ENCODE data around the gene CALB2. TPM values are rescaled to one million over a fixed set of nuclear protein-coding genes. Genes with fewer than 3 reads are reported as not detected.

Gene CALB2
- total and polyA plus RNA-seq, 2 experiments from 2014 or later = 2.4 to 4.2 TPM

DNA sequence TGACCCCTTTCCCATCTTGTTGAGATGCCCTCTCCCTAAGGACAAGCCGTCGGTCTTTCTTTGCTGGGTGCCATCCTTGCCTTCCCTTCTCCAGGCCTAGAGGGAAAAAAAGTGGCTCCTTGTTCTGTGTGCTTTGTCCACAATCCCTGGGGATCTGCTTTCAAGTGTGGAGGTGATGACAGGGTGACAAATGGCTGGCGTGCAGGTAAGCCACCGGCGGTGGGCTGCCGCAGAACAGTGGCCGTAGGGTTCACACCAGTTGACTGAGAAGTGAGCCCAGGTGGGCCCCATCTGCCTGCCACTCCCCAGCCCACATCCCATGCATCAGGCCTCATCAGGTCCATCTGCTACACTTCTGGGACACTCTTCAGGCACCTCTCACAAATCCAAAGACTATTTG is 11.4 kb upstream of the CALB2 start:
- H3K9me3 Mint-ChIP-seq = no peaks in the 10 kb centered on the region
- H3K4me2 ChIP-seq = no peak overlapping the region
- no peak for TF ChIP-seq EZH2phosphoT487 (IDR thresholded peaks at IDR 0.05; ENCODE audit: unreplicated experiment)
- TF ChIP-seq, protein P1, sequence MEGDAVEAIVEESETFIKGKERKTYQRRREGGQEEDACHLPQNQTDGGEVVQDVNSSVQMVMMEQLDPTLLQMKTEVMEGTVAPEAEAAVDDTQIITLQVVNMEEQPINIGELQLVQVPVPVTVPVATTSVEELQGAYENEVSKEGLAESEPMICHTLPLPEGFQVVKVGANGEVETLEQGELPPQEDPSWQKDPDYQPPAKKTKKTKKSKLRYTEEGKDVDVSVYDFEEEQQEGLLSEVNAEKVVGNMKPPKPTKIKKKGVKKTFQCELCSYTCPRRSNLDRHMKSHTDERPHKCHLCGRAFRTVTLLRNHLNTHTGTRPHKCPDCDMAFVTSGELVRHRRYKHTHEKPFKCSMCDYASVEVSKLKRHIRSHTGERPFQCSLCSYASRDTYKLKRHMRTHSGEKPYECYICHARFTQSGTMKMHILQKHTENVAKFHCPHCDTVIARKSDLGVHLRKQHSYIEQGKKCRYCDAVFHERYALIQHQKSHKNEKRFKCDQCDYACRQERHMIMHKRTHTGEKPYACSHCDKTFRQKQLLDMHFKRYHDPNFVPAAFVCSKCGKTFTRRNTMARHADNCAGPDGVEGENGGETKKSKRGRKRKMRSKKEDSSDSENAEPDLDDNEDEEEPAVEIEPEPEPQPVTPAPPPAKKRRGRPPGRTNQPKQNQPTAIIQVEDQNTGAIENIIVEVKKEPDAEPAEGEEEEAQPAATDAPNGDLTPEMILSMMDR (conservative IDR thresholded peaks at IDR 0.05; ENCODE audit: low read depth in 2 of 2) = no peak
- TF ChIP-seq ZNF114 (CRISPR knock-in tag; IDR thresholded peaks at IDR 0.05) = no peak
- TF ChIP-seq STAT1 (IDR thresholded peaks at IDR 0.05; ENCODE audit: unreplicated experiment) = no peak
- H3F3A ChIP-seq (replicated peaks; ENCODE audit: low read depth) = no peaks in the 10 kb centered on the region
- no peaks in the 10 kb centered on the region for H3K4me1 ChIP-seq (ENCODE audit: insufficient read depth)
- no peak for DNase-seq (ENCODE audit: low spot score)
- peaks cover 2% of the 10 kb centered on the region for H3K27me3 Mint-ChIP-seq (ENCODE audit: insufficient read depth, low read depth, poor library complexity)
- H3K79me2 ChIP-seq (replicated peaks; ENCODE audit: insufficient read depth) = no peaks in the 10 kb centered on the region
- no peaks in the 10 kb centered on the region for H3K36me3 Mint-ChIP-seq (ENCODE audit: low read depth)
- no peak overlapping the region for H3K27ac Mint-ChIP-seq
- ATAC-seq = no peak
- H3K9me2 ChIP-seq (ENCODE audit: insufficient read depth) = no peaks in the 10 kb centered on the region
- H3K36me3 ChIP-seq (ENCODE audit: insufficient read depth) = no peaks in the 10 kb centered on the region
- H3K4me3 Mint-ChIP-seq = no peak overlapping the region
- H3K4me1 Mint-ChIP-seq = peaks cover 8% of the 10 kb centered on the region; the same call in 2 of the 3 replicates
- no peak overlapping the region for H3K4me3 ChIP-seq
- no peaks in the 10 kb centered on the region for H3K27me3 ChIP-seq (ENCODE audit: insufficient read depth)
- no peak overlapping the region for H3K27ac ChIP-seq (ENCODE audit: low read depth)
- no peaks in the 10 kb centered on the region for H4K20me1 ChIP-seq (replicated peaks; ENCODE audit: insufficient read depth)
- no peak overlapping the region for H2AFZ ChIP-seq

DNA sequence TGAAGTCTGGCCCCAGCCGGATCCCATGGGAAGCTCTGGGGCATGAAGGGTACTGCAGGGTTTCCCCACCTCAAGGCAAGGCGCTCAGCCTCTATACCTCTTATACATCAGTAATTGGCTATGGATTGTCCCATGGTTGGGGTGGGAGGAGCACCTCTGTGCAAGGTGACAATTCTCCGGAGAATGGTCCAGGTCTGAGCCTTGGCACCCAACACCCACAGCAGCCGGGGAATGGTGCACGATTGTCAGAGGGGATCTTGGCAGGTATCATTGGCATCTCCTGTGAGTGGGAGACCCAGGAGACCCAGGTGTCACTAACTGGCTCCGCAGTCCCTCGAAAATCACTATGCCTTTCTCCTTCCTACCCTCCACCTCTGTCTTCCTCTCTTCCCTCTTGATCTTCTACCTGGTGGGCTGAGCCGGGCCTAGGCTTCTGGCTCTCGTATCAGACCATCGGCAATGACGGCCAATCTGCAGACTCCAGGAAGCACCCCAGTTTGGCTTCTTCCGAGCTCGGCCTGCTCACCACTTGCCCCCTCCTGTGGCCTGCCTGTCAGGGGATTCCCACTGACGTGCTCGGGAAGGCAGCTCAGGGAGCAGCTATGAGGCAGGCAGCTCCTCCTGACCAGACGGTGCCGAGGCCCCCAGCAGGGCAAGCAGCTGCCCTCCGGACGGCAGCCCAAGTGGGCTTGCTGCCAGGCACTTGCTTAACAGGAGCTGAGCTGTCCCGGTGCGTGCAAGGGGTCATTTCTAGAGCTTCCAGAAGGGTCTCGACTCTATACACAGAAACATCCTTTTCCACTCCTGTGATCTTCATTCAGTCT is 10.0 kb upstream of the CALB2 start:
- no peak overlapping the region for H3K4me2 ChIP-seq
- Mint-ChIP-seq H3K9me3 (no peaks in the 10 kb centered on the region), H3K4me3 (no peak overlapping the region), H3K4me1 (peaks cover 8% of the 10 kb centered on the region; the same call in 2 of the 3 replicates), H3K36me3 (ENCODE audit: low read depth) (no peaks in the 10 kb centered on the region), H3K27ac (no peak overlapping the region), H3K27me3 (ENCODE audit: insufficient read depth, low read depth, poor library complexity) (peaks cover 2% of the 10 kb centered on the region)
- H3K27me3 ChIP-seq (ENCODE audit: insufficient read depth) = no peaks in the 10 kb centered on the region
- H3K9me2 ChIP-seq (ENCODE audit: insufficient read depth) = no peaks in the 10 kb centered on the region
- H2AFZ ChIP-seq = no peak overlapping the region
- H3K36me3 ChIP-seq (ENCODE audit: insufficient read depth) = no peaks in the 10 kb centered on the region
- no peak overlapping the region for H3K4me3 ChIP-seq
- H3K4me1 ChIP-seq (ENCODE audit: insufficient read depth) = no peaks in the 10 kb centered on the region
- DNase-seq (ENCODE audit: low spot score) (no peak), ATAC-seq (no peak)
- no peaks in the 10 kb centered on the region for H4K20me1 ChIP-seq (replicated peaks; ENCODE audit: insufficient read depth)
- no peaks in the 10 kb centered on the region for H3K79me2 ChIP-seq (replicated peaks; ENCODE audit: insufficient read depth)
- H3F3A ChIP-seq (replicated peaks; ENCODE audit: low read depth) = no peaks in the 10 kb centered on the region
- H3K27ac ChIP-seq (ENCODE audit: low read depth) = no peak overlapping the region
- no peak for TF ChIP-seq POLR2AphosphoS5 (IDR thresholded peaks at IDR 0.05; ENCODE audit: low read depth)
- no peak for TF ChIP-seq ZNF331 (CRISPR knock-in tag; IDR thresholded peaks at IDR 0.05; ENCODE audit: low read depth)
- no peak for TF ChIP-seq NANOG (IDR thresholded peaks at IDR 0.05; ENCODE audit: borderline replicate concordance)
- no peak for TF ChIP-seq ZNF114 (CRISPR knock-in tag; IDR thresholded peaks at IDR 0.05)
- TF ChIP-seq EZH2phosphoT487 (IDR thresholded peaks at IDR 0.05; ENCODE audit: unreplicated experiment) = no peak
- TF ChIP-seq, protein P2, sequence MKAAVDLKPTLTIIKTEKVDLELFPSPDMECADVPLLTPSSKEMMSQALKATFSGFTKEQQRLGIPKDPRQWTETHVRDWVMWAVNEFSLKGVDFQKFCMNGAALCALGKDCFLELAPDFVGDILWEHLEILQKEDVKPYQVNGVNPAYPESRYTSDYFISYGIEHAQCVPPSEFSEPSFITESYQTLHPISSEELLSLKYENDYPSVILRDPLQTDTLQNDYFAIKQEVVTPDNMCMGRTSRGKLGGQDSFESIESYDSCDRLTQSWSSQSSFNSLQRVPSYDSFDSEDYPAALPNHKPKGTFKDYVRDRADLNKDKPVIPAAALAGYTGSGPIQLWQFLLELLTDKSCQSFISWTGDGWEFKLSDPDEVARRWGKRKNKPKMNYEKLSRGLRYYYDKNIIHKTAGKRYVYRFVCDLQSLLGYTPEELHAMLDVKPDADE (IDR thresholded peaks at IDR 0.05) = no peak
- TF ChIP-seq, protein P1 (conservative IDR thresholded peaks at IDR 0.05; ENCODE audit: low read depth in 2 of 2) = no peak
- no peak for TF ChIP-seq CREB1 (CRISPR knock-in tag; IDR thresholded peaks at IDR 0.05; ENCODE audit: low read depth)
